ENCODE measurements around the gene SRP9.

SRP9 gene

GRCh38 chr1:225762444-225762843 is 15.2 kb upstream of the SRP9 start:
- H3K4me3 Mint-ChIP-seq: no peak overlapping the region
- no peak overlapping the region for H3K27ac Mint-ChIP-seq
- H3K9me3 Mint-ChIP-seq: no peaks in the 10 kb centered on the region
- H3K4me1 Mint-ChIP-seq (ENCODE audit: low read depth in 2 of 2): no peaks in the 10 kb centered on the region
- no peak for ATAC-seq (replicated peaks)
- peaks cover 36 to 64% of the 10 kb centered on the region in 2 donors for H3K27me3 Mint-ChIP-seq
- H3K36me3 Mint-ChIP-seq (ENCODE audit: insufficient read depth): peaks cover 6% of the 10 kb centered on the region
- no peak for DNase-seq

GRCh38 chr1:225763716-225764548 is 13.7 kb upstream of the SRP9 start:
- Mint-ChIP-seq H3K9me3 (no peaks in the 10 kb centered on the region), H3K27me3 (peaks cover 27 to 59% of the 10 kb centered on the region in 2 donors), H3K4me3 (no peak overlapping the region), H3K4me1 (ENCODE audit: low read depth in 2 of 2) (no peaks in the 10 kb centered on the region), H3K36me3 (ENCODE audit: insufficient read depth) (peaks cover 6% of the 10 kb centered on the region), H3K27ac (no peak overlapping the region)
- ATAC-seq (replicated peaks) (no peak), DNase-seq (no peak)

GRCh38 chr1:225765982-225766674 is 11.5 kb upstream of the SRP9 start:
- Mint-ChIP-seq H3K27me3 (peaks cover 25 to 61% of the 10 kb centered on the region in 2 donors), H3K36me3 (ENCODE audit: insufficient read depth) (peaks cover 6% of the 10 kb centered on the region), H3K27ac (no peak overlapping the region), H3K9me3 (no peaks in the 10 kb centered on the region), H3K4me3 (no peak overlapping the region), H3K4me1 (ENCODE audit: low read depth in 2 of 2) (no peaks in the 10 kb centered on the region)
- DNase-seq (no peak), ATAC-seq (replicated peaks) (no peak)

GRCh38 chr1:225766967-225767633 is 10.5 kb upstream of the SRP9 start:
- Mint-ChIP-seq H3K9me3 (no peaks in the 10 kb centered on the region), H3K36me3 (ENCODE audit: insufficient read depth) (peaks cover 6% of the 10 kb centered on the region), H3K4me1 (ENCODE audit: low read depth in 2 of 2) (no peaks in the 10 kb centered on the region), H3K4me3 (no peak overlapping the region), H3K27me3 (peaks cover 20 to 58% of the 10 kb centered on the region in 2 donors), H3K27ac (no peak overlapping the region)
- no peak for DNase-seq
- ATAC-seq (replicated peaks): no peak

GRCh38 chr1:225767634-225768540 is 9.7 kb upstream of the SRP9 start:
- H3K36me3 Mint-ChIP-seq (ENCODE audit: insufficient read depth): peaks cover 3% of the 10 kb centered on the region

DNA sequence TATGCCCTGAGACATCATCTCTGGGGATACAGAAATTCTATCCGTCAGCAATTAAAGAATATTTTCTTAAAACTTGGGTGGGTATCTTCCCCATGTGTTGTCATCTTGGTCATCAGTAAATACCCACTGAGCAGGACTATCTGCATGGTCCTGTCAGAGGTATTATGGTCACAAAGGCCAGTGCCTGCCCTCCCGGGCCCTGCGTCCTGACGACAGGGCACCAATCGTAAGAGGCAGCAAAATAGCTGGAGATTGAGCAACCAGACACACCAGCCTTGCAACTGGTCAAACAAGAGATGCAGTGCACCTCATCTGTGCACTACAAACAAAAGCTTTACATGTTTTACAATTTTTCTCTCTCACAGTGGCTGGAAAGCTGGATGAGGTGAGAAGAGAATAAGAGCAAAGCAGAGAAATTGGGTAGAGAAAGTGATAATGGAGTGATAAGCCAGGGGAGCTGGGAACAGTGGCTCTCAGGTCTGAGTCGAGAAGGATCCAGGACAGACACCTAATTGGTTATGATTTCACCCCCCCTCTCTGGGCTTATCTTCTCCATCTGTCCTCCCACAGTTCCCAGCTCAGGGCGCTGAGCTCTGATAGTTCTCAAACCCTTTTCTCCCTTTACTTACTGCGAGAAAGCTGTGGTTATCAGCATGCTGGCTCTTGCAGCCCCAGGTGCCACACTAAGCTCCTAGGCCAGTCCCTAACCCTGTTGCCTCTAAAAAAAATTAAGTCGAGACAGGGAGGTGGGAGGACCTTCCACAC is 8.8 kb upstream of the SRP9 start:
- Mint-ChIP-seq H3K36me3 (ENCODE audit: insufficient read depth) (peaks cover 3% of the 10 kb centered on the region), H3K27ac (peak overlapping the region in 1 of 2 donors; percentile 26), H3K4me3 (no peak overlapping the region), H3K9me3 (no peaks in the 10 kb centered on the region), H3K27me3 (peaks cover 14 to 52% of the 10 kb centered on the region in 2 donors), H3K4me1 (ENCODE audit: low read depth in 2 of 2) (no peaks in the 10 kb centered on the region)
- ATAC-seq (replicated peaks): no peak
- DNase-seq: no peak

More at GRCh38 chr1:225767634-225768540, 9.7 kb upstream of the SRP9 start:
- Mint-ChIP-seq H3K4me1 (ENCODE audit: low read depth in 2 of 2) (no peaks in the 10 kb centered on the region), H3K9me3 (no peaks in the 10 kb centered on the region), H3K27ac (no peak overlapping the region), H3K27me3 (peaks cover 14 to 58% of the 10 kb centered on the region in 2 donors), H3K4me3 (no peak overlapping the region)
- DNase-seq (no peak), ATAC-seq (replicated peaks) (no peak)

DNA sequence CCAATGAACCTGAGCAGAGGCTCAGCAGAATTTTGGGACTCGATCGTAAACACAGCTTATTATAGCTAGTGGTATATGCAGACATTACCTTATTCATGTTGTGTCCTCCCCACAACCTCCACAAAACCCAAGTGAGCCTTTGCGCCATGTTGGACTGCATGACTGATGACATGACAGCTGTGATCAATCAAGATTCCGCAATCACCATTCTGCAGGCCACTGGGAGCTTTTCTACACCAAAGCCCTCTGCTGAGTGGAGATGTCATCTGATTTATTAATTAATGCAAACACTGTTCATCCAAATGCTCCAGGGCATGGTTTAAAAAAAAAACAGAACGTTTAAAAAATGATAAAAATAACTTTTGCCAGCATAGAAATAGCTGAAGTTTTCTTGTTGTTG is 7.9 kb upstream of the SRP9 start:
- H3K4me1 Mint-ChIP-seq (ENCODE audit: low read depth in 2 of 2): no peaks in the 10 kb centered on the region

DNA sequence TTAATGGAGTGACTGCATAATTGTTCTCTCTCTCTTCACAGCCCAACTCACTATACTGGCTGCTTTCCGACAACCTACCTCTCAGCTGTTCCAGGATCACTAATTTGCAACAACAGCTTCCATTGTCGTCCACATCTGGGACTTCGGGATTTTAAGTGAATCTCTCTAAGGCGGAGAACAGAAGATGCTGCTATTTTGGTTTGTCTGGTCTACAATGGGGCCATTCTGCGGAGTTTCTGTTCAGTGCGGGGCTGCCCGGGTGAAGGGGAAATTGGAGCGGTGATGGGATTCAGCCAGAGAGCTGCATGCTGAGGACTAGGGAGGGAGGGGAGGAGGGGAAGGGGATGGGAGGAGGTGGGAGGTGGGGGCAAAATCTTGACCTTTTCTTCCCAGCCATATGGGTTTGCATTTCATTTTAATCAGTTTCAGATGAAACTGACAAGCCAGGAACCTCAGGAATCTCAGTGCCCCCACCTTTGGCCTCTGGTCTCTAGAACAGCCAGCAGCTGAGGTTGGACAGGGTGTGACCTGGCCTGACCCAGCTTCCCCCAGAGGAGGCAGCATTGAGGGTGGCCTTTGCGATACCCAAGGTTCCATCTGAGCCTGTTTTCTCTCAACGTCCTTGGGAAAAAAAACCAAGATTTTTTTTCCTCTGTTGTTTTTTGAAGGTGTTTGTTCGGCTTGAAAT is 6.9 kb upstream of the SRP9 start:
- Mint-ChIP-seq H3K4me1 (ENCODE audit: low read depth in 2 of 2) (peaks cover 0 to 3% of the 10 kb centered on the region in 2 donors), H3K9me3 (no peaks in the 10 kb centered on the region), H3K27me3 (peaks cover 7 to 35% of the 10 kb centered on the region in 2 donors), H3K36me3 (ENCODE audit: insufficient read depth) (peaks cover 6% of the 10 kb centered on the region), H3K4me3 (no peak overlapping the region), H3K27ac (no peak overlapping the region)
- ATAC-seq (replicated peaks): no peak
- DNase-seq: no peak

More for the DNA sequence above, 7.9 kb upstream of the SRP9 start:
- Mint-ChIP-seq H3K9me3 (no peaks in the 10 kb centered on the region), H3K27me3 (peaks cover 7 to 45% of the 10 kb centered on the region in 2 donors), H3K36me3 (ENCODE audit: insufficient read depth) (peaks cover 3% of the 10 kb centered on the region), H3K4me3 (no peak overlapping the region), H3K27ac (peak overlapping the region in 1 of 2 donors; percentile 26)
- no peak for ATAC-seq (replicated peaks)
- no peak for DNase-seq

- Mint-ChIP-seq H3K4me1 (ENCODE audit: low read depth in 2 of 2) (peaks cover 0 to 3% of the 10 kb centered on the region in 2 donors), H3K27ac (no peak overlapping the region), H3K27me3 (peaks cover 0 to 24% of the 10 kb centered on the region in 2 donors), H3K36me3 (ENCODE audit: insufficient read depth) (peaks cover 3% of the 10 kb centered on the region), H3K9me3 (no peaks in the 10 kb centered on the region), H3K4me3 (no peak overlapping the region)
- DNase-seq (no peak), ATAC-seq (replicated peaks) (no peak)
Measured at GRCh38 chr1:225771661-225772322, 5.8 kb upstream of the SRP9 start.

- peaks cover 0 to 3% of the 10 kb centered on the region in 2 donors for H3K4me1 Mint-ChIP-seq (ENCODE audit: low read depth in 2 of 2)
- no peak overlapping the region for H3K27ac Mint-ChIP-seq
- ATAC-seq (replicated peaks) (no peak), DNase-seq (no peak)
- no peak overlapping the region for H3K4me3 Mint-ChIP-seq
- no peaks in the 10 kb centered on the region for H3K9me3 Mint-ChIP-seq
- peaks cover 3% of the 10 kb centered on the region for H3K36me3 Mint-ChIP-seq (ENCODE audit: insufficient read depth)
- H3K27me3 Mint-ChIP-seq: peaks cover 0 to 20% of the 10 kb centered on the region in 2 donors
Measured at GRCh38 chr1:225772323-225772768, 5.3 kb upstream of the SRP9 start.

GRCh38 chr1:225772848-225773247 is 4.8 kb upstream of the SRP9 start:
- Mint-ChIP-seq H3K36me3 (ENCODE audit: insufficient read depth) (peaks cover 3% of the 10 kb centered on the region), H3K27ac (no peak overlapping the region), H3K4me3 (no peak overlapping the region), H3K27me3 (peaks cover 0 to 20% of the 10 kb centered on the region in 2 donors), H3K9me3 (no peaks in the 10 kb centered on the region), H3K4me1 (ENCODE audit: low read depth in 2 of 2) (peaks cover 0 to 3% of the 10 kb centered on the region in 2 donors)
- DNase-seq (no peak), ATAC-seq (replicated peaks) (no peak)

Data from effector memory CD8-positive, alpha-beta T cell (primary cell).